Activated gamma-delta T cell treated with anti-CD3 and anti-CD28 coated beads, Interleukin-2, amount 50 U/mL, for 16 hours (primary cell): Measurements from ENCODE around the gene KRT74.

Experiments
- DNase-seq: peaks from one replicate; pipeline ENCODE4 v3.0.0-alpha.2; 2020; ENCODE audit warnings: low read depth

KRT74 gene

GRCh38 chr12:52573743-52574142, at the start of gene KRT74:
TSS of gene KRT74 (minus strand) at chr12:52573843. CDS start at chr12:52573777, 66 bp downstream.
- no peak for DNase-seq

- DNase-seq, result no peak
Measured at GRCh38 chr12:52622349-52622748, 48.7 kb upstream of the KRT74 start.

GRCh38 chr12:52618866-52619265, 45.2 kb upstream of the KRT74 start:
- no peak for DNase-seq

GRCh38 chr12:52618216-52618615, 44.6 kb upstream of the KRT74 start, which contains the start of gene KRT73:
TSS of gene KRT73 (minus strand) at chr12:52618559. CDS start at chr12:52618524, 35 bp downstream.
- DNase-seq, result no peak

- DNase-seq, result no peak
Measured at GRCh38 chr12:52617403-52617785, 43.8 kb upstream of the KRT74 start.

GRCh38 chr12:52616680-52617402, 43.2 kb upstream of the KRT74 start:
- DNase-seq, result no peak

- DNase-seq, result no peak
Measured at GRCh38 chr12:52615912-52616311, 42.3 kb upstream of the KRT74 start.

- DNase-seq, result no peak
Measured at GRCh38 chr12:52615208-52615868, 41.7 kb upstream of the KRT74 start.

GRCh38 chr12:52614381-52615207, 41.0 kb upstream of the KRT74 start:
- DNase-seq, result no peak

GRCh38 chr12:52613384-52614030, 39.9 kb upstream of the KRT74 start:
- DNase-seq, result no peak

GRCh38 chr12:52612431-52613383, 39.1 kb upstream of the KRT74 start:
- no peak for DNase-seq

GRCh38 chr12:52611080-52611468, 37.4 kb upstream of the KRT74 start:
- no peak for DNase-seq

GRCh38 chr12:52608826-52609630, 35.4 kb upstream of the KRT74 start:
- DNase-seq, result no peak

- no peak for DNase-seq
Measured at GRCh38 chr12:52608161-52608560, 34.5 kb upstream of the KRT74 start.

- DNase-seq, result no peak
Measured at GRCh38 chr12:52607314-52607713, 33.7 kb upstream of the KRT74 start.

GRCh38 chr12:52606581-52607218, 33.1 kb upstream of the KRT74 start:
- no peak for DNase-seq

- DNase-seq, result no peak
Measured at GRCh38 chr12:52606096-52606495, 32.5 kb upstream of the KRT74 start.

- no peak for DNase-seq
Measured at GRCh38 chr12:52605542-52605941, 31.9 kb upstream of the KRT74 start.

- DNase-seq, result no peak
Measured at GRCh38 chr12:52604859-52605258, 31.2 kb upstream of the KRT74 start.

- no peak for DNase-seq
Measured at GRCh38 chr12:52603314-52603713, 29.7 kb upstream of the KRT74 start.
